Liver (tissue), 3 donors: Measurements from ENCODE around the gene MTMR2.

Experiments
- EGR1 ChIP-seq, 2 donors: IDR thresholded peaks; 2 replicates each; pipeline ENCODE4 v1.6.1; 2016 to 2018; ENCODE audit warnings: antibody characterized with exemption in 2 of 2, low read depth in 2 of 2
- FOXA1 ChIP-seq: IDR thresholded peaks from 2 replicates; pipeline ENCODE4 v1.6.1; 2016; ENCODE audit warnings: antibody characterized with exemption
- JUND ChIP-seq, 2 donors: IDR thresholded peaks; 2 replicates each; pipeline ENCODE4 v1.6.1; 2016; ENCODE audit warnings: antibody characterized with exemption in 2 of 2
- NR2F2 ChIP-seq: IDR thresholded peaks from 2 replicates; pipeline ENCODE4 v1.6.1; 2016; ENCODE audit warnings: antibody characterized with exemption
- RAD21 ChIP-seq, 2 donors: IDR thresholded peaks; 2 replicates each; pipeline ENCODE4 v1.6.1; 2016; ENCODE audit warnings: antibody characterized with exemption in 2 of 2, mild to moderate bottlenecking in 2 of 2
- RXRA ChIP-seq, 2 donors: IDR thresholded peaks; 2 replicates each; pipeline ENCODE4 v1.6.1; 2017 to 2018; ENCODE audit warnings: antibody characterized with exemption in 2 of 2, mild to moderate bottlenecking in 1 of 2
- SP1 ChIP-seq: IDR thresholded peaks from 2 replicates; pipeline ENCODE4 v1.6.1; 2018; ENCODE audit warnings: antibody characterized with exemption, mild to moderate bottlenecking
- TAF1 ChIP-seq: conservative IDR thresholded peaks from 2 replicates; pipeline ENCODE4 v1.6.1; 2016; ENCODE audit warnings: antibody characterized with exemption, mild to moderate bottlenecking
- YY1 ChIP-seq: IDR thresholded peaks from 2 replicates; pipeline ENCODE4 v1.6.1; 2016; ENCODE audit warnings: antibody characterized with exemption, mild to moderate bottlenecking
- TF ChIP-seq, protein P1 (sequence below): fragments of 150-350 bp; IDR thresholded peaks from 2 replicates; pipeline ENCODE4 v1.5.1; 2017; ENCODE audit warnings: improper control_type of control experiment, low read depth, low read length; ENCODE audit not compliant: missing input control
- TF ChIP-seq, protein P2 (sequence below): IDR thresholded peaks from 2 replicates; pipeline ENCODE4 v1.6.1; 2016; ENCODE audit warnings: antibody characterized with exemption
- TF ChIP-seq, protein P3 (sequence below): IDR thresholded peaks from 2 replicates; pipeline ENCODE4 v1.6.1; 2016; ENCODE audit warnings: antibody characterized with exemption, mild to moderate bottlenecking
- TF ChIP-seq, protein P4 (sequence below): IDR thresholded peaks from 2 replicates; pipeline ENCODE4 v1.6.1; 2016; ENCODE audit warnings: antibody characterized with exemption
- donor health status: healthy.
- donor health status: healthy.

DNA sequence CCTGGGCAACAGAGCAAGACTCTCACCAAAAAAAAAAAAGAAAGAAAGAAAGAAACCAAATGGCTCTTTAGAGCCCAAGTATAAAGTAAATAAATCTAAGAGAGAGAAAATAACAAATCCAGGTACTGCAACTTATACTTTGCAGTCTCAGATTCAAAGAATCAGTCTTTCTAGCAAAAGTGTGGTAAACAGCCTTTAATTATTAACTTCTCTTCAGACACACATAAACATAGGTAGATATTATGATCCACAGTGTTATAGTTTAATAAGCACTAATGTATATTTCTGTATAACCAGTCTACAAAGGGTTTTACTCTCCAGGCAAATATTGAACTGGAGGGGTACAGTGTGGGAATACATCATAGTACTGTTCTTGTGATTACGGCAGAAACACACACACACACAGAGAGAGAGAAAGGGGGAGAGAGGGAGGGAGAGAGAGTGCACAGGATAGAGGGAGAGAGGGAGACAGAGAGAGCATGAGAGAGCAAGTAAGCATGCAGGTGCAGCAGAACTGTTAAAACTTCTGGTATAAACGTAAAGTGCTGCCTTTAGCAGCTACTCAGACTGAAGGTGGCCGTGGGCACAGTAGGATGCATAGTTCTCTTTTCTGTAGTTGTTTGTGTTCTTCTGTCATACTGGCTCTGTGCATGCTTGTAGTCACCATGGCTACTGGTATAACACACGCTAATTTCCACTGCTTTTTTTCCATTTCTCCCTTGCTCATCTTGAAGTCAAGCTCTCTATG lies 32.3 kb downstream of the MTMR2 start:
- TF ChIP-seq FOXA1 (no peak), RXRA (IDR thresholded peaks at IDR 0.05) (no peak), TAF1 (no peak), YY1 (no peak), NR2F2 (no peak), RAD21 (IDR thresholded peaks at IDR 0.05) (no peak), JUND (IDR thresholded peaks at IDR 0.05) (no peak), EGR1 (IDR thresholded peaks at IDR 0.05; ENCODE audit: low read depth in 2 of 2) (no peak), SP1 (no peak)
- TF ChIP-seq, protein P1, sequence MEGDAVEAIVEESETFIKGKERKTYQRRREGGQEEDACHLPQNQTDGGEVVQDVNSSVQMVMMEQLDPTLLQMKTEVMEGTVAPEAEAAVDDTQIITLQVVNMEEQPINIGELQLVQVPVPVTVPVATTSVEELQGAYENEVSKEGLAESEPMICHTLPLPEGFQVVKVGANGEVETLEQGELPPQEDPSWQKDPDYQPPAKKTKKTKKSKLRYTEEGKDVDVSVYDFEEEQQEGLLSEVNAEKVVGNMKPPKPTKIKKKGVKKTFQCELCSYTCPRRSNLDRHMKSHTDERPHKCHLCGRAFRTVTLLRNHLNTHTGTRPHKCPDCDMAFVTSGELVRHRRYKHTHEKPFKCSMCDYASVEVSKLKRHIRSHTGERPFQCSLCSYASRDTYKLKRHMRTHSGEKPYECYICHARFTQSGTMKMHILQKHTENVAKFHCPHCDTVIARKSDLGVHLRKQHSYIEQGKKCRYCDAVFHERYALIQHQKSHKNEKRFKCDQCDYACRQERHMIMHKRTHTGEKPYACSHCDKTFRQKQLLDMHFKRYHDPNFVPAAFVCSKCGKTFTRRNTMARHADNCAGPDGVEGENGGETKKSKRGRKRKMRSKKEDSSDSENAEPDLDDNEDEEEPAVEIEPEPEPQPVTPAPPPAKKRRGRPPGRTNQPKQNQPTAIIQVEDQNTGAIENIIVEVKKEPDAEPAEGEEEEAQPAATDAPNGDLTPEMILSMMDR = no peak
- TF ChIP-seq, protein P2, sequence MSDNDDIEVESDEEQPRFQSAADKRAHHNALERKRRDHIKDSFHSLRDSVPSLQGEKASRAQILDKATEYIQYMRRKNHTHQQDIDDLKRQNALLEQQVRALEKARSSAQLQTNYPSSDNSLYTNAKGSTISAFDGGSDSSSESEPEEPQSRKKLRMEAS = no peak
- TF ChIP-seq, protein P3, sequence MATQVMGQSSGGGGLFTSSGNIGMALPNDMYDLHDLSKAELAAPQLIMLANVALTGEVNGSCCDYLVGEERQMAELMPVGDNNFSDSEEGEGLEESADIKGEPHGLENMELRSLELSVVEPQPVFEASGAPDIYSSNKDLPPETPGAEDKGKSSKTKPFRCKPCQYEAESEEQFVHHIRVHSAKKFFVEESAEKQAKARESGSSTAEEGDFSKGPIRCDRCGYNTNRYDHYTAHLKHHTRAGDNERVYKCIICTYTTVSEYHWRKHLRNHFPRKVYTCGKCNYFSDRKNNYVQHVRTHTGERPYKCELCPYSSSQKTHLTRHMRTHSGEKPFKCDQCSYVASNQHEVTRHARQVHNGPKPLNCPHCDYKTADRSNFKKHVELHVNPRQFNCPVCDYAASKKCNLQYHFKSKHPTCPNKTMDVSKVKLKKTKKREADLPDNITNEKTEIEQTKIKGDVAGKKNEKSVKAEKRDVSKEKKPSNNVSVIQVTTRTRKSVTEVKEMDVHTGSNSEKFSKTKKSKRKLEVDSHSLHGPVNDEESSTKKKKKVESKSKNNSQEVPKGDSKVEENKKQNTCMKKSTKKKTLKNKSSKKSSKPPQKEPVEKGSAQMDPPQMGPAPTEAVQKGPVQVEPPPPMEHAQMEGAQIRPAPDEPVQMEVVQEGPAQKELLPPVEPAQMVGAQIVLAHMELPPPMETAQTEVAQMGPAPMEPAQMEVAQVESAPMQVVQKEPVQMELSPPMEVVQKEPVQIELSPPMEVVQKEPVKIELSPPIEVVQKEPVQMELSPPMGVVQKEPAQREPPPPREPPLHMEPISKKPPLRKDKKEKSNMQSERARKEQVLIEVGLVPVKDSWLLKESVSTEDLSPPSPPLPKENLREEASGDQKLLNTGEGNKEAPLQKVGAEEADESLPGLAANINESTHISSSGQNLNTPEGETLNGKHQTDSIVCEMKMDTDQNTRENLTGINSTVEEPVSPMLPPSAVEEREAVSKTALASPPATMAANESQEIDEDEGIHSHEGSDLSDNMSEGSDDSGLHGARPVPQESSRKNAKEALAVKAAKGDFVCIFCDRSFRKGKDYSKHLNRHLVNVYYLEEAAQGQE = no peak
- TF ChIP-seq, protein P4, sequence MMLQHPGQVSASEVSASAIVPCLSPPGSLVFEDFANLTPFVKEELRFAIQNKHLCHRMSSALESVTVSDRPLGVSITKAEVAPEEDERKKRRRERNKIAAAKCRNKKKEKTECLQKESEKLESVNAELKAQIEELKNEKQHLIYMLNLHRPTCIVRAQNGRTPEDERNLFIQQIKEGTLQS = no peak
